Stimulated activated CD4-positive, alpha-beta T cell treated with anti-CD3 and anti-CD28 coated beads, Interleukin-4, amount 100 ng/mL, for 48 hours (primary cell): Measurements from ENCODE around the gene MSLN.
A peak's percentile ranks its signal among the peaks of the same experiment; 100 is the strongest.

Experiments
- DNase-seq, 2 donors: peaks; one replicate each; pipeline ENCODE4 v3.0.0-alpha.2; 2020; ENCODE audit warnings: low read depth in 2 of 2

The MSLN gene

DNA sequence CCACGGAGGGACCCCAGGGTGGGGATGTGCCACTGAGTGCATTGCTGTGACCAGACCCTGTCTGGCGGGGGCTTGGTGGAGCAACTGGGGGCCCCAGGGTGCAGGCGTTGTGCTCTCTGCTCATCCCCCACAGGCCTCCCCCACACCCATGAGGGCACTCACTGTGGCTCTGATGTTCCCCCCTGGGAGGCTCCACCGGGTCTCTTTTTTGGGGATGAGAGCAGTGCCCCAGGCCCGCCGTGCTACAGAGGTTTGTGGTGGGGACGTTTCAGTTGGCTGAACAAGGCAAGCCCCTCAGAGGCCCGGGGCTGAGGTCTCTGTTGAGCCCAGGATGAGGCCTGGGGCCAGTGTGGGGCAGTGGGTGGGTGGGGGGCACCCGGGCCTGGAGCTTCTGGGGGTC, 36.8 kb upstream of the MSLN start:
- no peak for DNase-seq

DNA sequence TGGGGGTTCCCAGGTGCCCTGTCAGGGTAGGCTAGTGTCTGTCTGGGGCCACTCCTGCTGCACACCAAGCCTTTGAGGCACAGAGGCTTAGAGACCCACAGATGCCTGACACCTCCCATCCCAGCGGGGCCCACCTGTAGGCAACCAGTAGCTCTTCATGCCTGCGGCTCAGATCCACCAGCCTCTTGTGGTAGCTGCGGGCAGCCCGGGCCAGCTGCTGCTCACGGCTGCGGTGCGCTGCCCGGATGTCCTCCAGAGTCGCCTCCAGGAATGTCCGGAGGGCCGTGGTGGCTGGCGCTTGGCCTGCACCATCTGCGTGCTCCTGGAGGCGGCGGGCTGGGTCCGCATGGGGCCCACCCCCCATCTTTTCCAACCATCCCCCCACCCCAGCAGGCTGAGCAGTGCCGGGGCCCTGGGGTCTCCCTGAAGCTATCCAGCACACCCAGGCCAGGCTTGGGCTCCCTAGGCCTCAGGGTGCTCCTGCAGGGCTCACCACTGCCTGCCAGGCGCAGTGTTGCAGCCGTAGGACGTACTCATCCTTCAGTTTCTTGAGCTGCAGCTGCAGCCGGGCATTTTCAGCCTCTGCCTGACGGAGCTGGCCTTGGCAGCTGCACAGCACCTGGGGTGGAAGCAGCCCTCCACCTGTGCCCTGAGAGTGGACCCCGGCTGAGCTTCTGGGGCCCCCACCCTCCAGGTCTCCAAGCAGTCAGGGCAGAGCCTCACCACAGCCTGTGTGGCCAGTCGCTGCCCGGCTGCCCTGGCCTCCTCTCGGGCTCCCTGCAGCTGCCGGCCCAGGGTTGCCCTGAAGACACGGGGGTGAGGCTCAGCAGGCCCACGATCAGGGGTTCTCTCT, 36.1 kb upstream of the MSLN start:
- DNase-seq, result no peak

DNA sequence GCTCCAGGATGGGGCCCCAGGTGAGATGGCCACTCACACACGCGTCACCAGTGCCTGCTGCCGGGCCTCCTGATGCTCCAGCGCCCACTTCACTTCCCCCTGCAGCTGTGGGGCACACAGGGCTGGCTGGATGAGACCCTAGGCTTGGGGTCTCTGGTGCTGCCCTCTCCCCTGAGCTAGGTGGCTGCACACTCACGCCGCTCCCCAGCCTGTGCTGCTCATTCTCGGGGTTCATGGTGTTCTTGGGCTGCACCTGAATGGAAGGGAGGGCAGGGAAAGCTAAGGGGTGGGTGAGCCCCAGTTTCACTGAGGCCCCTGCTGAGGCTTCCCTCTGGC, 35.5 kb upstream of the MSLN start:
- no peak for DNase-seq

DNA sequence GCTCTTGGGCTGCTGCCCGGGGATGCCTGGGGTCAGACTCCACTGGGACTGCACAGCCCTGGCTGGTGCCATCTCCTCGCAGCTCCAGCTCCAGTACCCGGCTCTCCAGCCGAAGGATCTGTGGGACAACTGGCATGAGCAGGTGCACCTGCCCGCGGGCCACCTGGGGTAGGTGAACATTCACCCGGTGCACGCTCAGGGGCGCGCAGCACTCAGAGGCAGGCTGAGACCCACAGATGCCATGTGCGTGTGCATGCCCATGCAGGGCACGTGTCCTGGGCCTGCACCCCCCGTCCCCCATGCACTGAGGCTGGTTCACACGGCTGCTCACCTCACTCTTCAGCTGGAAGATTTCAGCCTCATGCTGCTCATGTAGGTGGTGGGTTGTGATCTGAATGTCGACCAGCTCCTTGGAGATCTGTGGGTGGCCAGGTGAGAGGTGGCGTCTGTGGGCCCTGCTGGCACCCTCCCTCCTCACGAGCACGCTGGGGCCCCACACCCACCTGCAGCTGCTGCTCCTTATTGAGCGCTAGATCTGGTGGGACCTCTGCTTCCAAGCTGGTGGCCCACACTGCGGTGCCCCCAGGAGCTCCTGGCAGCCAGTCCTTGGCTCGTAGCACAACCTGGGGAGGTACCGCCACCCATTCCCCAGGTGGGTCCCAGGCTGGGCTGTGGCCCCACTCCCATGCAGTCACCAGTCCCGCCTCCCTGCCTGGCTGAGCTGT, 34.9 kb upstream of the MSLN start:
- no peak for DNase-seq

DNA sequence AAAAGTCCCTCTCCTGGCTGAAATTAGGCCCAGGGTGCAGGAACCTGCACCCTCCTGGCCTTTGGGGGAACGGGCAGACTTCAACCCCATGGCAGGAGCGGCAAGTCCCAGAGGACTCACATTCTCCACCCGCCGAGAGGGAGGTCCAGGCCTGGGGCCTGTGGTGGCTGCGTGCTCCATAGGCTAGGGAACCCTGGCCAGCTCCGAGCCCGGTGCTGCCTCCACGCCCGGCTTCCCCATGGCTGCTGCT, 34.4 kb upstream of the MSLN start:
- DNase-seq, result no peak

DNA sequence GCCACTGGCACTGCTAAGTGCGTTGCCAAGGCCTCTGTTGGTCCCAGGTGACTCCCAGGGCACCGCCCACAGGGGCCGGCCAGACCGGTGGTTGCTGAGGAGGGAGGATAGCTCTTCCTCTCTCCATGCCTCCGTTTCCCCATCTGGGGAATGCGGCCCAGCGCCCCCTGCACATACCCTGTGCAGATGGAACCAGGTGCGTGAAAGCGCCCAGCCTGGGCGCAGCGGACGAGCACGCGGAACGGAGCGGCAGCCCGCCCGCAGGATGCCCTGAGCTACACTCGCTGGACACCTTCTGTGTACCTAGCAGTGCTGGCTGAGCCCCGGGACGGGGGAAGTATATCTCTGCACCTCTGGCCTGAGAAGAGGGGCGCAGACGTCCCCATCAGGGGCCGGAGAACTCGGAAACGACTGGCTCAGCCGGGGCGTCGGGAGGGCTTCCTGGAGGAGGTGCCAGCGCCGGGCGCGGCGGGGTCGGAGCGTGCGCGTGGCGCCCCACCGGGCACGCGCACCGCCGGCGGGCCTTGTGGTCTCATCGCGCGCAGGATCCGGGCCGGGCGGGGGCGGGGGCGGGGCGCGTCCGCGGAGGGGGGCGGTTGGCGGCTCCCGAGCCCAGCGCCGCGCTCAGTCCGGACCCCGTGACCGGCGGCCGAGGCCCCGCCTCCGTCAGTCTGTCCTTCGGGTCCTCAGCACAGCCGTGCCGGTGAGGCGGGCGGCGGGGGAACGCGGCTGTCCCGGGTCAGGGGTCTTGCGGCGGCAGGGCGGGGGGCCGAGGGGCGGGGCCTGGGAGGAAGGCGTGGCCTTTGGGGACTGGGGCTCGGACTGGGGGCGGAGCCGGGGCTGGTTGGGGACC, 33.9 kb upstream of the MSLN start, which contains the start of the genes CCDC78 and HAGHL:
TSS of gene CCDC78 (minus strand) at position 6 of the 853 bp plus-strand sequence. CDS start 76 bp downstream, outside the sequence.
TSS of gene HAGHL (plus strand) at position 669 of the 853 bp plus-strand sequence. CDS start 404 bp downstream, outside the sequence.
- no peak for DNase-seq

DNA sequence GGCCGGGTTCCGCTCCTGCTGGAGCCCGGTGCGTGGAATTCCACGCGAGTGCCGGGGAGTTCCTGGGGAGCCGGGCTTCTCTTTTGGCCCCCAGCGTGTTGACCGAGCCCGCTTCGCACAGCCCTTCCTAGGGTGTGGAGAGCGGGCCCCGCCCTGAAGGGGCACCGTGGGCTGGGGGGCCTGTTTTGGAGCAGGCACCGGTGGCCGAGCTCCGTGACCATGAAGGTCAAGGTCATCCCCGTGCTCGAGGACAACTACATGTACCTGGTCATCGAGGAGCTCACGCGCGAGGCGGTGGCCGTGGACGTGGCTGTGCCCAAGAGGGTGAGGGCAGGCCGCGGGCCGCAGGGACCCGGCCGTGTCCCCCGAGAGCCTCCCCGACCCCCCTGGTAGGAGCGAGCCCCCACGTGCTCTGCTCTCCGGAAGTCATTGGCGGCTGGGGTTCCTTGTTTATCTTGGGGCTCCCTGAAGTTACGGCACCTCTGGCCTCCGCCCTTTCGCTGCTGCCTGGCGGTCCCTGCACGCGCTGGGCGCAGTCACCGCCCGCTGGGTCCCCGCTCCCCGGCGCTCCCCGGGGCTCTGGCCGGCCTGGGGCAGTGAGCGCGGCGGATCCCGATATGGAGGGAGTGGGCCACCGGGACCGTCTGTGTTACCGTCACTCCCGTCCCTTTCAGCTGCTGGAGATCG, 33.1 kb upstream of the MSLN start:
- no peak for DNase-seq

DNA sequence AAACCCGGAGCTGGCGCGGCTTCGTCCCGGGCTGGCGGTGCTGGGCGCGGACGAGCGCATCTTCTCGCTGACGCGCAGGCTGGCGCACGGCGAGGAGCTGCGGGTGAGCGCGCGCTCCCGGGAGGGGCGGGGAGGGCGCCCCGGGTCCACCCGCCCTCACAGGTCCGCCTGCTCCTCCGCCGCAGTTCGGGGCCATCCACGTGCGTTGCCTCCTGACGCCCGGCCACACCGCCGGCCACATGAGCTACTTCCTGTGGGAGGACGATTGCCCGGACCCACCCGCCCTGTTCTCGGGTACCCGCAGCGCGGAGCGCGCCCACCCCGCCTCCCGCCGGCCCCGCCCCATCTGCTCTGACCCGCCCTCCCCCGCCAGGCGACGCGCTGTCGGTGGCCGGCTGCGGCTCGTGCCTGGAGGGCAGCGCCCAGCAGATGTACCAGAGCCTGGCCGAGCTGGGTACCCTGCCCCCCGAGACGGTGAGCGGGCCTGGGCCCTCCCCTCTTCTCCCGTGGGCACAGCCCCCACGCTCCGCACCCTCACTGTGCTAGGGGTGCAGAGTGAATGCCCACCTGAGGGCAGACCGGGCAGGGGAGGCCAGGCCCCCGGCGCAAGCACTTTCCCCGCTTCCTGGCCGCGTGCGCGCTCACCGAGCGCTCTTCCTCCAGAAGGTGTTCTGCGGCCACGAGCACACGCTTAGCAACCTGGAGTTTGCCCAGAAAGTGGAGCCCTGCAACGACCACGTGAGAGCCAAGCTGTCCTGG, 32.2 kb upstream of the MSLN start:
- peak in 1 of 2 donors; percentile 50 for DNase-seq

DNA sequence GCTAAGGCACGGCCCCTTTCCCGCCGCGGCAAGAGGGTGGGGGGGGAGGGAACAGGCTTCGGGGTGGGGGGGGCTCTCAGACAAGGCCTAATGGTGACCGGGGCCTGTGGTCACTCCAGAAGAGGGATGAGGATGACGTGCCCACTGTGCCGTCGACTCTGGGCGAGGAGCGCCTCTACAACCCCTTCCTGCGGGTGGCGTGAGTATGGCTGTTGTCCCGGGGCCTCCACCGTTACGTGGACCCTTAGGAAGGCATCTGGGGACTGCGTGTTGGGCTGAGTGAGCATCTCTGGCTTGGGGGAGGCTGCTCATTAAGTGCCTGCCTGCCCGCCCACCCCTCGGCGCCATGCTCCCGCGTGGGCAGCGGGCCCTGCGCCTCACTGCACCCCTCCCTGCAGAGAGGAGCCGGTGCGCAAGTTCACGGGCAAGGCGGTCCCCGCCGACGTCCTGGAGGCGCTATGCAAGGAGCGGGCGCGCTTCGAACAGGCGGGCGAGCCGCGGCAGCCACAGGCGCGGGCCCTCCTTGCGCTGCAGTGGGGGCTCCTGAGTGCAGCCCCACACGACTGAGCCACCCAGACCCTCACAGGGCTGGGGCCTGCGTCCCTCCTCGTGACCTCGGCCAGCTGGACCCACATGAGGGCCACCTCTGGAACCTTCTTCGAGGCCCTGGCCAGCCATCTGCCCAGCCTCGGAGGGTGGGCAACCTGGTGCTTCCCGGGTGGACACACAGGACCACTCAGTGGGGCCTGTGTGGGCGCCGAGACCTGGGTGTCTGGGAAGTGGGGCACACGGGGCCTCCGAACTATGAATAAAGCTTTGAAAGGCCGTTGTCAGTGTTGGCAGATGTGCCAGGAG, 31.4 kb upstream of the MSLN start:
- no peak for DNase-seq

DNA sequence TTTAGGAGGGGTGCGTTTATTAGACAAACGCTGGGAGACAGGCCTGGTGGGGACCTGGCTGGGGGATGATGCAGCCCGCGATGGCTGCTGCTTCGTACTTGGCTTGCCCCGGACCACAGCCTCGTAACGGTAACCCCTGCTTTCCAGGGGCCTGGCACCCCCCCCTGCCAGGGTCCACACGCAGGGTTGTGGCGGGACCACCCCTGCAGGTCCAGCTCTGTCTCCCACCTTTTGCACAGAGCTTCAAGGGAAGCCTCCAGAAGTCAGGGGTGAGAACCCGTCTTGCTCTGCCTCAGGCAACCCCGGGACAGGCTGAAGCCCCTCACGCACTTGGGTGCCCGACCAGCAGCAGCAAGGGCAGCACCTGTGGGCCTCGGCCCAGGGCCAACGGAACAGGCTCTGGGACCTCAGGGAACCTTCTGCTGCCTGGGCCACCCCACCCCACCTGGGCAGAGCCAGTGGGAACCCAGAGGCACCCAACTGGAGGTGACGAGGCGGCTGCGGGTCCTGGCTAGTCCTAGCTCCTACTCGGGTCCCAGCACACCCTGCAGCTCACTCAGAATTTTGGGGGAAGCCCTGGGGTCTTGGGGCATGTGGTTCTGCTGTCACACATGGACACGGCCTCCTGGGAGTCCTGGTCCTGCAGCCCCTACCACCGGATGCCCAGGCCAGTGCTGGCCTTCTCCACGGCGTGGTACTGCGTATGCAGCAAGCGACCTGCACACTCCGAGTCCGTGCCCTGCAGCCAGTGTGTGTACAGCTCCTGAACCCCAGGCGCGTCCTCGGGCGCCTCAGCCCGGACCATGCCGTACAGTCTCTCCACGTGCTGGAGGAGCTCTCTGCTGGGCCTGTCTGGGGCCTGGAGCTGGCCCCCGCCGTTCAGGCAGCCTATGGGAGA, 30.5 kb upstream of the MSLN start:
- no peak for DNase-seq

DNA sequence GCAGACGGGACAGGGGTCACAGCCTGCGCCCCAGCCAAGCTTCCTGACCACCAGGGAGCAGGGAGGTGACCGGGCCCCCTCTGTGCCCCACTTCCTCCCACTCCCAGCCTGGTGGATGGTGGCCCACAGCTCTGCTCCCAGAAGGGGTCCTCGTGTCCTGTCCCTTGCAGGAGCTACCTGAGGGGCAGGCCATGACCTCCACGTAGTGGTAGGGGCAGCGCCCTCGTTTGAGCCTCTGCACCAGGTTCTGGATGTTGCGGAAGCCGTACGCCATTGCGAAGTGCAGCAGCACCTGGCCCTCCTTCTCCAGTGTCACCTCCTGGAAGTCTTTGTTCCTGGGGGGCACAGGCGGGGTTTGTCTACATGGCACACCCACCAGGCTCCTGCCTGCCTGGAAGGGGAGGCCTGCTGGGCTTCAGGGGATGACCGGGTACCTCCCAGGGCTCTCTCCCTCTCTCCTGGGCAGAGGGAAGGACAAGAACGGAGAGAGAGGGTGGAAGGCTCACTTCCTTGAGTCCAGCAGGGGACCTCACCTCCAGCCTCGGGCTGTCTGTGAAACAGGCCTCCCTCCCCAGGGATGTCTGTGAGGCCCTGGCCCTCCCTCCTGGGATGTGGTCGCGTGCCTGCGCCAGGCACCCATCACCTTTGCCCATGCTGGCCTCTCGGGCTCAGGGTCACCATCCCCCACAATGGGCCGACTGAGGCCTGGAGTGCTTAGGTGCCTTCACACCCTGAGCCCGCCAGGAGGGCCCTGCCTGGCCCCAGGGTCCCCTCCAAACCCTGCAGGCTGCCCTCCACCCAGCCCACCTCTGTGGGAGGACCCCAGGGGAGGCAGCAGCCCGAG, 29.6 kb upstream of the MSLN start:
- no peak for DNase-seq

DNA sequence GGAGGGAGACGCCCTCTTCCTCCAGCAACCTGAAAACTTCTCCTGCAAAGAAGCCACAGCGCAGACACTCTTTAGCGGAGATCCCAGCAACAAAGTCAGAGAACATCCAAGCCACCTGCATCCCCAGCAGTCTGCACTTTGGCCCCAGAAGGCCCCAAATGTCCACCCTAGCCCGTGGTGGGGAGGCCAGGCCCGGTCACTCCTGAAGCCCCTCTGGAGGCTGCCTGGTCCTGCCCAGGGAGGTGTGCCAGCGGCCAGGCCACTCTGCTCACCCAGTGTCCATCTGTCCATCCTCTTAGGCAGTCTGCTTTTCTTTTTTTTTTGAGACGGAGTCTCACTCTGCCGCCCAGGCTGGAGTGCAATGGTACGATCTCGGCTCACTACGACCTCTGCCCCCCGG, 28.2 kb upstream of the MSLN start:
- no peak for DNase-seq

DNA sequence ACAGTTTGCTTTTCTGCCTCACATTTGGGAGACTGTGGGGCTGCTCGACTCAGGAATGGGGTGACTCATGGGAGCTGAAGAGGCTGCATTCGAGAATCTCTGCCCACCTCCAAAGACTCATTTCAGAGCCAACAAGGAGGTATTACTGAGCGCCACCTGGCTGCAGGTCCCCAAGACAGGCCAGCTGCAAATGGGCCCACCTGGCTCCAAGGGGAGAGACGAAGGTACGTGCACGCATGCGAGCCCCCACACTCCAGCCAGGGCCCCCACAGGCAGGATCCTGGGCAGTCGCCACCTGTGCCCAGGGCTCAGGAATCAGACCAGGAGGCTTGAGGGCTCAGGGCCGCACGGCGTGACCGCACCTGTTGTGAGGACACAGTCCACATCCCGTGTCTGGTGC, 27.6 kb upstream of the MSLN start:
- DNase-seq, result no peak

DNA sequence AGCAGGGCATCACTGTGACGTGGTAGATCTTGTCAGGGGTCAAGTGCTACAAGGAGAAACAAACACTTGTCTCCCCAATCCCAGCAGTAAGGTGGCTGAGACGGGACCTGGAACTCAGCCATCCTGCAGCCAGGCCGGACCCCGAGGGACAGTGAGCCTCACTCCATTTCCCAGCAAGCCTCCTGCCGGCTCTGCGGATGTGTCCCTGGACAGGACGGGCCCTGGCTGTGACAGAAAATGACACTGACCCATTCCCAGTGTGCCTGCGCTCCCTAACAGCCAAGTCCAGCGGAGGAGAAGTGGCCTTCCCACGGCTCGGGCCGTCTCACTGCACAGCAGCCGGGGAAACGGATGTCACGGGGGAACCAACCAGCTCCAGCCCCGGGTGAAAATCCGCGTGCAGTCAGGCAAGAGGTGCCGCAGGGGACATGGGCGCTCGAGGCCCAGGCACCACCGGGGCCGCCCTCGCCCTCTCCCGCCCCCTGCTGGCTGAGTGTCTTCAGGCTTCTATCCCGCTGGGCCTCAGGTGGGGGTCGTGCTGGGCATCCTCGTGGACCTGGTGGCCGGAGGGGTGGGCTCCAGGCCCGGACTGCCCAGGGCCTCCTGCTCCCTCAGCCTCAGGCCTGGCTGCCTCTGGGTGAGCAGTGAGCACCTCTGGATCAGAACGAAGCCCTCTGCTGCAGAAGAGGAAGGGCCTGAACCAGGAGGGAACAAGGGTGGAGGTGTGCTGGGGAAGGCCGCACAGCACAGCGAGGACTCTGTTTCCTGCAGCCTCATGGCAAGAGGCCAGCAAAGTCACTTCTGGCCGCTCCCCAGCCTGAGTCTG, 26.9 kb upstream of the MSLN start:
- DNase-seq, result no peak

DNA sequence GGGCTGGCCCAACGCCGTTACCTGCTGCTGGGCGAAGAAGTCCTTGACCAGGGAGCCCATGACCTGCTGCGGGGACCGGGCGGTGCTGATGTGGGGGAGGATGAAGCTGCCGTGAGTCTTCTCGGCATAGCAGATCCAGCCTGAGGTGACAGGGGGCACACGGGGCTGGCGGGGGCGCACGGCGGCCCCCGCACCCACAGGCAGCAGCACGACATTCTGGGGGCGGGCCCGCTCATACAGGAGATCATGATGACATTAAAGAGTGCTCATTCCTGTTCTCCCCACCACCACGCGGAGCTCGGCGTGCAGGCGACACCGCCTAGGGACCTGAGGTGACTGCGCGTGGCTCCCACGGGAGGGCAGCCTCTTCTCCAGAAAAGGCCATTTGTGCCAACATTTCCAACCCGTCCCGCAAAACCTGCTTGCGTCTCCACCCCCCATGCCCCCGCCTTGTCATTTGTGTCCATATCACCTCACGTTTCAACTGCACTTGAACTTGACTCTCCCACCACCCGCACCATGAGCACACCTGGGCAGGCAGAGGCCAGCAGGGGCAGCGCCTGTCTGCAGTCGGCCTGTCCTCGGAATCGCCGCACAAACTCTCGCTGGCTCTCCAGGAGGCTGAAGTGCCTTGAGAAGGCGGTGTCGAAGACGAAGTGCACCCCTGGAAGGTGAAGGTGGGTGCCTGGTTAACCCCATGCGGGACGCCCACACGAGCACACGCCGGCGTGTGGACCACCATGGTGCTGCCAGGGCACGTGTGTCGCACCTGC, 26.1 kb upstream of the MSLN start:
- no peak for DNase-seq
